ENCODE measurements around the gene ARHGEF28.

The ARHGEF28 gene

GRCh38 chr5:73623901-73624404, 2.0 kb upstream of the ARHGEF28 start:
- no peak for DNase-seq

DNA sequence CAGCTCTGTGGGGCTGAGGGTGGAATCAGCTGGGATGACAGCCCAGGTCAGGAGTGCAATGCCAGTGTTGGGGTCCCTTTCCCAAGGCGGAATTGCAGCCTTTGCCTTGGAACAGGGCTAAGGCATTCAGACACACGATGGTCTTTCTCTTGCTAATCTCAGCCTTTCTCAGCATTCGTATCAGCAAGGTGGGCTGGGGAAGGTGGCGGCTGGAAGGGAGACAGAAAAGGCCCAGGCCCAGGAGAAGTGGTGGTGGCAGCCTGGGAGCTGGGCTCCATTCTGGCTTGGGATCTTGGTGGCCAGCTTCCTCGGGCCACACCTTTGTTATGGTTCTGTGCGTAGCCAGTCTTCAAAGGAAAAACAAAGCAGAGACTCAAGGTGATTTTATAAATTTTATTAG, 1.1 kb upstream of the ARHGEF28 start:
- DNase-seq = no peak

DNA sequence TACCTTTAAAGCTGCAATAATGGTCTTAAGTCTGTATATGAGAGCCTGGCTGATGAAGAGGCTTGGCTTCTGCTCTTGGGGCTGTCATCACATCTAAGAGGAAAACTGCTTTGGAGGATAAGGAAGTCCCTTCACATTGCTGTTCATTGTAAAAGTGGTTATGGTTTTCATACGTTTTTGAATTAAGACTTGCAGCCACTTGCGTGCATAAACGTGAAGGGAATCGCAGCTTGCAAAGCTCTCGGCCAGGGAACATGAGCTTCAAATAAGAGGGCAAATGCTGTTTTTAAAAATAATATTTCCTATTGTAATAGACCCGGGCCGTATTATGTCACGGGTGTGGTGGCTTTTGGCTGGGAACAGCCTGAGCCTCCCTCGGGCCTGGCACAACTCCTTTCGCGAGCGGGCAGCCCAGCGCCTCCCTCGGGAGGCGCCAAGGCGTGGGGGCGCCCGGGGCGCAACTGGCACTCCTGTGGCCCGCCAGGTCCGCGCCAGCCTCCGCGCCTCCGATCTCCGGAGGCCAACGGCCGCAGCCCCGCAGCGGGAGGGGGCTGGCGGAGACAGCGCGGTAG, 538 bp upstream of the ARHGEF28 start:
- DNase-seq = no peak

DNA sequence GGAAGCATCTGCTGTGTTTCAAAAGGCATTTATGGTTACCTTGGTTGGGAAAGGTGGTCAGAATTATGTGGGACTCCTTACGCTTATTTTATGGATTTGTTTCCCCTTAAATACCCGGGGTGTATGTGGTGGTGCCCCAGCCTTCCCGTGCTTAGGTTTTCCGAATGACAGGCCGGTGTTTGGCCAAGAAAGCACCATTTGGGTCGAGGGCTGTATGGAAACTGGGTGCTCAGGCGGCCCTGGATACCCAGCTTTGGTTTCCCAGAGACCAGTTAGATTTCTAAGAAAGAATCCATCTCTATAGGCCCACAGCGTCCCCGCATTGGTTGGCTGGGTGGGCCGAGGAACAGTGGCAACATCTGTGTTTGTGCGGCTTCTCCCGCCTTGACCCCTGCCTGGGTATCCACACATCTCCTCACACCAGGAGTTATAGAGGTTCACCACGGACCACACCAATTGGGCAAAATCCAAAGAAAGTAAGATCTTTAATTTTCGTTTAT, 868 bp downstream of the ARHGEF28 start:
- no peak for DNase-seq

DNA sequence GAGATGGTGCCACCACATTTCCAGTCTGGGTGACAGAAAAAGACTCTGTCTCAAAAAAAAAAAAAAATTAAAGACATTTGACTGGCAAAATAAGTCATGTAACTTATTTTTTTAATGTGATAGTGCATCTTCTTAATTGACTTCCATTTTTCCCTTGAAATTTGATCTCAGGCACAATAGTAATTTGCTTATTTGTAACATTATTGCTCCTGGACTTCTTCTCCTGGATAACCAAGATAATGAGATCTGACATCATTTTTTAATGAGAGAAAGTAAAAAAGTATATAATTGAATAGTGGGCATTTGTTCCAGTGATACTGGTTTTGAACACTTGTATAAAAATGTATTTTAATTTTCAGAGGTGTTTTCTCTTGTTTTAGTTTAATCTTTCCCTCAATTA, 3.5 kb downstream of the ARHGEF28 start:
- no peak for DNase-seq

GRCh38 chr5:73630765-73631164, 4.8 kb downstream of the ARHGEF28 start:
- no peak for DNase-seq

DNA sequence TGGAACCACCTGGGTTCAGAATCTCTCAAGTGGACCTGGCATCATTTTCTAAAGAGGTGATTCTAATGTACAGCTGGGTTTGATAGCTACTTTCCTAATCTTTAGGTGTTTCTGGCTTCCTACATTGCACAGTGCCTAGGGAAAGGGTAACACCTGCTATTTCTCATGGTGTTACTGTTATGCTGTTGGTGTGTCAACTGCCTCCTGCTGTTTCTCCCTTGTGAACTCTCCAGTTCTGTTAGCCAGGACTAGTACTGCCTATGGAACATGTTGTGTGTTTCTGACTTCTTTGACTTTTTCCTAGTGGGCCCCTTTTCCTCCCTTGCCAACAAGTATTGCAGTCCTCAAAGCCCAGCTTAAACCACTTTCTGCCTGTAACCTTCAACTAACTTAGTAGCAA, 5.5 kb downstream of the ARHGEF28 start:
- no peak for DNase-seq

GRCh38 chr5:73633060-73633459, 7.1 kb downstream of the ARHGEF28 start:
- DNase-seq = no peak

GRCh38 chr5:73636408-73636807, 10.4 kb downstream of the ARHGEF28 start:
- no peak for DNase-seq

DNA sequence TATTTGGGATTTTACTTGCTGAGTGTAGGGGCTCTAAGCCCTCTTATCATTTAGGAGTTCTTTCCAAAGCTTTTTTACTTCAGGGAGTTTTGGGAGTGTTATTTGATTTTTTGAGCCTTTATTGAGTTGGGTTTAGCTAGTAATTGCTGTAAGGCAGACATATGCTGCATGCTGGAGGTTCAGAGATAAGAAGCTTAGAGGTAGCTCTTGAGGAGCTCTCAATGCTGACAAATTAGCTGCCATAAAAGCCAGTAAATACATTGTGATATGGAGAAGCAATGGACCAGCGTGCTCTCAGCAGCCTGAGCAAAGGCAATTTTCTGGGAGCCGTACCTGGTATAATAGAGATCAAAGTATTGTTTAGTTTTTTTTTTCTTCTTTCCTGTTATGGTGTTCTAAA, 11.6 kb downstream of the ARHGEF28 start:
- DNase-seq = no peak

- no peak for DNase-seq
Observed at GRCh38 chr5:73638344-73639095, 12.5 kb downstream of the ARHGEF28 start.

- no peak for DNase-seq
Observed at GRCh38 chr5:73640861-73641320, 14.9 kb downstream of the ARHGEF28 start.

GRCh38 chr5:73641811-73642210, 15.8 kb downstream of the ARHGEF28 start:
- no peak for DNase-seq

- no peak for DNase-seq
Observed at GRCh38 chr5:73642344-73642743, 16.3 kb downstream of the ARHGEF28 start.

DNA sequence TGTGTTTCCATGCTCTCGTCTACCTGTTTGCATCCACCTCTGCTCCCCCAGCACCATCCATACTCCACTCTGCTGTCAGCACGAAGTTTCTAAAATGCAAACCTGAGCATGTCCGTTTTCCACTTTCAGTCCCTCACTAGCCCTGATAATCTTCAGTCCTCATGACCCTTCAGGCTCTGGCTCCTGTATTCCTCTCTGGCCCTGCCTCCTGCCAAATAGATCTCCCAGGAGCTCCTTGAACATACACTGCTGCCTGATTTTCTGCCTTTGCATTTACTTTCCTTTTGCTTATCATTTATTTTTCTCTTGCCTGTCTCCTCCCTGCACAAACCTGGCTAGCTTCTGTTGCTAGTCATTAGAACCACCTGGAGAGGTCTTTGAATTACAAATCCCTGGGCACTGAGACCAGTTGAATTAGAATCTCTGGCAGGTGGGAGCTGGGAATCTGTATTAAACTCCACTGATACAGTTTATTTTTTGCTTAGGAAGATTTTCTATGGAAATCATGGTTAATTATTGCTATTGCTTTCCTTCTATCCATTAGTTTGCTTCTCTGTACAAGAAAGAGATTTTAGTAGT, 18.5 kb downstream of the ARHGEF28 start:
- no peak for DNase-seq

- no peak for DNase-seq
Observed at GRCh38 chr5:73647721-73648120, 21.7 kb downstream of the ARHGEF28 start.

- no peak for DNase-seq
Observed at GRCh38 chr5:73648515-73648914, 22.5 kb downstream of the ARHGEF28 start.

DNA sequence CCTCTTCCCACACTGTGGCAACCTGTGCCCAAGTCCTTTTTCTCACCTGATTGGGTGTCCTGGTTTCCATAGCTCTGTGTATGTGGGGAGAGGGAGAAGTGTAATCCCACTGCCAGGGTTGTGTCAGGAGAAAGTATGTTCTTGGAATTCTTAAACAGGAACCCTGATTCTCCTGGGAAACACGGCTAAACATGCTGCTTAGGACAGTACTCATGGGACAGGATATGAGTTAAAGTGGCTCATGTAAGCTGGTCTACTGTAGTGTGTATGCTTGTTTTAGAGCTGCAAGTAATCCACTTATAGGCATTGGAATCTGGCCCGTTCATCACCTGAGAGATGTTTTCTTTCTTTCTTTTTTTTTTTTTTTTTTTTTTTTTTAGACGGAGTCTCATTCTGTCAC, 23.9 kb downstream of the ARHGEF28 start:
- DNase-seq = no peak

DNA sequence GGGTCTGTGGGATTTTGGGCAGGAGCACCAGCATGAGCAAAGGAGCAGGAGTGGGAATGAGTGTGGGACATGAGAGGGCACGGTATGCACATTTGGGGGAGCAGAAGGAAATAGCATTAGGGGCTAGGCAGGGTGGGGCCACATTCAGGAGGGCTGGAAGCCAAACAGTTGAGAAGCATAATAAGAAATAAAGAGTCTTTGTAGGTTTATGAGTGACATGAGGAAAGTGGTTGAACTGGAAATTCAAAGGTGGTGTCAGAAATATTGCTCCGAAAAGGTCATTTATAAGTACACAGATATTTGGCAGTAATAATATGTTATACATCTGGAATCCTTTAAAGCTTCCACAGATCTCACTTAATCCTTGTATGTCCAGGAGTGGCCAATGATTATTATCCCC, 26.4 kb downstream of the ARHGEF28 start:
- DNase-seq = no peak

GRCh38 chr5:73654171-73654811, 28.3 kb downstream of the ARHGEF28 start:
- no peak for DNase-seq

DNA sequence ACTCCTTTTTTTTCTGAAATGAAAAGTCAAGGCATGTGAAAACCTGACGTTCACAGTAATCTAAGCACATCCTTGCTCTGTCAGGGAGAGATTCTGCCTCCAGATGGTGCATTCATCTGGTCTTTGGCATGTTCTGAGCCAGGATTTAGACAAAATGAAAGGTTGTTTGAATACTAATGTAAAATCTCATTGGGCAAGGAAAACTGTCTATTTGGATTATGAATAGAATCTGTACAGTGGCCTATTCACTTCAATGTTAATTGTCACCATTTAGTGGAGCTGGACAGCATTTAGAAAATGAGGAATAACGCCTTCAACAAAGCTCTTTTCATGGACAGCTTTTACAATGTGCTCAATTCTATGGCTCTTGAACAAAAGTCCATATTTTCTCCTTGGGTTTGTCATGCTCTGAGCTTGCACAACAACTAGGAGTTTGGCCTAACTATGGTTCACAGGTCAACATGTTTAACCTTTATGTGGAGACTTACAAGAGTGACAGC, 28.9 kb downstream of the ARHGEF28 start:
- DNase-seq = no peak

- no peak for DNase-seq
Observed at GRCh38 chr5:73655521-73656160, 29.6 kb downstream of the ARHGEF28 start.

- DNase-seq = no peak
Observed at GRCh38 chr5:73661753-73662152, 35.8 kb downstream of the ARHGEF28 start.
